ENCODE results near the gene SCART1. TPM values are rescaled to one million over a fixed set of nuclear protein-coding genes. Genes with fewer than 3 reads are reported as not detected.

Gene SCART1
- total and polyA plus RNA-seq, 4 donors = 0.33 to 4.8 (median 2.0) TPM

DNA sequence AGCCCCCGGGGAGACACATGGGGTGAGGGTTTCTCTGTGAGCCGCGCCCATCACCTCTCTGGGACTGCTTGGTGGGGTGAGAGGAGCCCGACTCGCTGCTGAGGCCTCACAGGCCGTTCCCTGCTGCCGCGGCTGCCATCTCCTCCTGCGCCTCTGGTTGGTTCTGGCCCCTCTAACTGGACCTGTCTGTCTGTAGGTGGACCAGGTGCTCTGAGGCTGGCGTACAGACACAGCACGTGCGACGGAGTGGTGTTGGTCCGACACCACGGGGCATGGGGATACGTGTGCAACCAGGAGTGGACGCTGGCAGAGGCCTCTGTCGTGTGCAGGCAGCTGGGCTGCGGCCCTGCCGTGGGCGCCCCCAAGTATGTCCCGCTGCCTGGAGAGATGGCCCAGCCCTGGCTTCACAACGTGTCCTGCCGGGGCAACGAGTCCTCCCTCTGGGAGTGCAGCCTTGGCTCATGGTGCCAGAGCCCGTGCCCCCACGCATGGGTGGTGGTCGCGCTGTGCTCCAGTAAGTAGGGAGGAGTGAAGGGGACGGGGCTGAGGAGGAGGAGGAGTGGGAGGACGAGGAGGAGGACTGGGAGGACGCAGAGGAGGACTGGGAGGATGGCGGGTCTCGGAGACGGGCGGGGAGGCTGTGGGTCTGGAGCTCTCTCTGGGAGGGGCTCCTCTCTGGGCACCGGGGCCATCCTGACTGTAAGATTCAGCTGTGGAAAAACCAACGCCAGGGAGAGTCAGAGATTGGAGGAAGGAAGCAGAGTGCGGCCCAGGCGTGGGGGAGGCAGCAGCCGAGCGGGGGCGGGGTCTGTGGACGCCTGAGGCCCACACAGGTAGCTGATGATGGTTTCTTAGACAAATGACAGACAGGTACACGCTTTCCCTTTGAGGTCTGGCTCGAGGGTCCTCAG, 2.6 kb downstream of the SCART1 start:
- Histone ChIP-seq H3K9me3 (ENCODE audit: control insufficient read depth in 4 of 4, insufficient read depth in 3 of 4, low read length in 3 of 4) (peaks cover 0 to 2% (median 0%) of the 10 kb centered on the region in 4 donors), H3K27ac (ENCODE audit: low read depth in 1 of 2, low read length in 1 of 2) (no peak overlapping the region), H3K9ac (ENCODE audit: insufficient read depth in 1 of 2, low read length in 2 of 2) (no peak overlapping the region), H3K4me1 (ENCODE audit: control insufficient read depth in 5 of 5, insufficient read depth in 5 of 5, low read length in 5 of 5) (no peaks in the 10 kb centered on the region), H3K4me3 (no peak overlapping the region), H3K27me3 (ENCODE audit: control insufficient read depth in 3 of 3, insufficient read depth in 3 of 3, low read length in 2 of 3) (no peaks in the 10 kb centered on the region), H3K36me3 (ENCODE audit: control insufficient read depth in 4 of 4, insufficient read depth in 4 of 4, low read length in 4 of 4) (no peaks in the 10 kb centered on the region)
- ATAC-seq (ENCODE audit: insufficient read depth, low FRiP score) (no peak), DNase-seq (no peak)
- TF ChIP-seq, protein P1, sequence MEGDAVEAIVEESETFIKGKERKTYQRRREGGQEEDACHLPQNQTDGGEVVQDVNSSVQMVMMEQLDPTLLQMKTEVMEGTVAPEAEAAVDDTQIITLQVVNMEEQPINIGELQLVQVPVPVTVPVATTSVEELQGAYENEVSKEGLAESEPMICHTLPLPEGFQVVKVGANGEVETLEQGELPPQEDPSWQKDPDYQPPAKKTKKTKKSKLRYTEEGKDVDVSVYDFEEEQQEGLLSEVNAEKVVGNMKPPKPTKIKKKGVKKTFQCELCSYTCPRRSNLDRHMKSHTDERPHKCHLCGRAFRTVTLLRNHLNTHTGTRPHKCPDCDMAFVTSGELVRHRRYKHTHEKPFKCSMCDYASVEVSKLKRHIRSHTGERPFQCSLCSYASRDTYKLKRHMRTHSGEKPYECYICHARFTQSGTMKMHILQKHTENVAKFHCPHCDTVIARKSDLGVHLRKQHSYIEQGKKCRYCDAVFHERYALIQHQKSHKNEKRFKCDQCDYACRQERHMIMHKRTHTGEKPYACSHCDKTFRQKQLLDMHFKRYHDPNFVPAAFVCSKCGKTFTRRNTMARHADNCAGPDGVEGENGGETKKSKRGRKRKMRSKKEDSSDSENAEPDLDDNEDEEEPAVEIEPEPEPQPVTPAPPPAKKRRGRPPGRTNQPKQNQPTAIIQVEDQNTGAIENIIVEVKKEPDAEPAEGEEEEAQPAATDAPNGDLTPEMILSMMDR (IDR thresholded peaks at IDR 0.05; ENCODE audit: control extremely low read depth, extremely low read depth) = no peak
- 87 to 91% methylated on average over 46 of the region's 46 CpGs for WGBS, 2 donors

DNA sequence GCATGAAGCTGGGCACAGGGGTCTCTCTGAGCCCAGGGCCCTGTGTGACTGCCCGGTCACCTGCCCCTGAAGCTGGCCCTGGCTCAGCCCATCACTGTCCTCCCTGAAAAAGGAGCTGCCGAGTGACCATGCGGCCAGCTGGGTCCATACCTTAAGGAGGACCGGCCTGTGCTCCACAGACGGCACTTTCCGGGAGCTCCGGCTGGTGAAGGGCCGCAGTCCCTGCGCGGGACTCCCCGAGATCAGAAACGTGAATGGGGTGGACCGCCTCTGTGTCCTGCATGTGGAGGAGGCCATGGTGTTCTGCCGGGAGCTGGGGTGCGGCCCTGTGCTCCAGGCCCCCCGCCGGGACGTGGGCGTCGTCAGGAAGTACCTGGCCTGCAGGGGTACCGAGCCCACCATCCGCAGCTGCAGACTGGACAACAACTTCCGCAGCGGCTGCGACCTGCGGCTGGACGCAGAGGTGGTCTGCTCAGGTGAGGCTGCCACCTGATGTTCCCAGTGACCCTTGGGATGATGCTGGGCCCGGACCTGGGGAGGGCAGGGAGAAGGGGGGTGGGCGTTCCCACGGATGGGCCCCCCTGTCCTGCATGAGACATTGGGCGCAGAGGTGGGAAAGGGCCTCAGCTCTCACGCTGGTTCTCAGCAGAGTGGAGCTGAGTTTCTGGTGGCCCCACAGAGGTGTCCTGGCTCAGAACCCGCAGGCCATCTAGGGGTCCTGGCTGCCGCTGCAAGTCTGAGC, 3.5 kb downstream of the SCART1 start:
- Histone ChIP-seq H3K4me3 (no peak overlapping the region), H3K9me3 (ENCODE audit: control insufficient read depth in 4 of 4, insufficient read depth in 3 of 4, low read length in 3 of 4) (peaks cover 0 to 2% (median 0%) of the 10 kb centered on the region in 4 donors), H3K9ac (ENCODE audit: insufficient read depth in 1 of 2, low read length in 2 of 2) (no peak overlapping the region), H3K27me3 (ENCODE audit: control insufficient read depth in 3 of 3, insufficient read depth in 3 of 3, low read length in 2 of 3) (no peaks in the 10 kb centered on the region), H3K27ac (ENCODE audit: low read depth in 1 of 2, low read length in 1 of 2) (no peak overlapping the region), H3K4me1 (ENCODE audit: control insufficient read depth in 5 of 5, insufficient read depth in 5 of 5, low read length in 5 of 5) (no peaks in the 10 kb centered on the region), H3K36me3 (ENCODE audit: control insufficient read depth in 4 of 4, insufficient read depth in 4 of 4, low read length in 4 of 4) (no peaks in the 10 kb centered on the region)
- no peak for DNase-seq
- TF ChIP-seq, protein P1 (IDR thresholded peaks at IDR 0.05; ENCODE audit: control extremely low read depth, extremely low read depth) = no peak
- 90 to 94% methylated on average over 34 of the region's 34 CpGs for WGBS, 2 donors
- no peak for ATAC-seq (ENCODE audit: insufficient read depth, low FRiP score)

DNA sequence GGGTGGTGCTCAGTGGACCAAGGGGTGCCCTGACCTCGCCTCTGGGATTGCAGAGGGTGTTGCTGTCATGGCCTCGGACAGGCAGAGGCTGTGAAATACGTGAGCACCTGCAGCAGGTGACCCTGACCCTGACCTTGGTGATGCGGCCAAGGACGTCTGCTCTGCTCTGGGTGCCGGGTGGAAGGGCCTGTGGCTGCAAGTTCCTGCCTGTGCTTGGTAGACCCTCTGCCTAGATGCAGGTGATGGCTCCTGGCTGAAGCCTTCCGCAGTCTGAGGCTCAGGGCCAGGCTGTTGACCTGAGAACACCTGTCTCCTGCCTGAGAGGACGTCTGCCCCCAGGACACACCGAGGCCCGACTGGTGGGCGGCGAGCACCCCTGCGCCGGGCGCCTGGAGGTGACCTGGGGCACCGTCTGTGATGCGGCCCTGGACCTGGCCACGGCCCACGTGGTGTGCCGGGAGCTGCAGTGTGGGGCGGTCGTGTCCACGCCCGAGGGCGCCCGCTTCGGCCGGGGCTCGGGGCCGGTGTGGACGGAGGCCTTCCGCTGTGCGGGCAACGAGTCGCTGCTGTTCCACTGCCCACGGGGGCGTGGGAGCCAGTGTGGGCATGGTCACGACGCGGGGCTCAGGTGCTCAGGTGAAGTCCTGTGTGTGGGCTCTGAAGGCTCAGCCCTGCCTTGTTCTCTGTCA, 4.4 kb downstream of the SCART1 start:
- Histone ChIP-seq H3K4me1 (ENCODE audit: control insufficient read depth in 5 of 5, insufficient read depth in 5 of 5, low read length in 5 of 5) (no peaks in the 10 kb centered on the region), H3K27me3 (ENCODE audit: control insufficient read depth in 3 of 3, insufficient read depth in 3 of 3, low read length in 2 of 3) (peaks cover 0 to 3% (median 0%) of the 10 kb centered on the region in 3 donors), H3K9ac (ENCODE audit: insufficient read depth in 1 of 2, low read length in 2 of 2) (no peak overlapping the region), H3K9me3 (ENCODE audit: control insufficient read depth in 4 of 4, insufficient read depth in 3 of 4, low read length in 3 of 4) (peaks cover 0 to 4% (median 0%) of the 10 kb centered on the region in 4 donors), H3K36me3 (ENCODE audit: control insufficient read depth in 4 of 4, insufficient read depth in 4 of 4, low read length in 4 of 4) (no peaks in the 10 kb centered on the region), H3K4me3 (no peak overlapping the region), H3K27ac (ENCODE audit: low read depth in 1 of 2, low read length in 1 of 2) (no peak overlapping the region)
- ATAC-seq (ENCODE audit: insufficient read depth, low FRiP score) (no peak), DNase-seq (no peak)
- TF ChIP-seq, protein P1 (IDR thresholded peaks at IDR 0.05; ENCODE audit: control extremely low read depth, extremely low read depth) = no peak
- WGBS, 2 donors = 93 to 96% methylated on average over 36 to 40 of the region's 40 CpGs
